ENCODE data around the gene GPR34. TPM values are rescaled to one million over a fixed set of nuclear protein-coding genes. Genes with fewer than 3 reads are reported as not detected.

The GPR34 gene
- total and polyA plus RNA-seq, 12 donors = 2.7 to 53.3 (median 20.9) TPM

- Histone ChIP-seq H3K27me3 (no peaks in the 10 kb centered on the region), H3K36me3 (replicated peaks in 1 of 2) (no peaks in the 10 kb centered on the region), H3K9me3 (replicated peaks in 1 of 3) (no peaks in the 10 kb centered on the region), H3K4me3 (no peak overlapping the region), H3K27ac (no peak overlapping the region), H3K4me1 (replicated peaks in 1 of 2) (no peaks in the 10 kb centered on the region)
- TF ChIP-seq POLR2A (IDR thresholded peaks at IDR 0.05) = no peak
- no peak for TF ChIP-seq CTCF (IDR thresholded peaks at IDR 0.05)
- 59 to 77% (median 68%) methylated on average over 4 of the region's 4 CpGs for WGBS, 4 donors
- no peak for DNase-seq
- intact Hi-C loops (cut with DNase I) = no loop called here
Measured at GRCh38 chrX:41655631-41656030, 33.1 kb upstream of the GPR34 start.

DNA sequence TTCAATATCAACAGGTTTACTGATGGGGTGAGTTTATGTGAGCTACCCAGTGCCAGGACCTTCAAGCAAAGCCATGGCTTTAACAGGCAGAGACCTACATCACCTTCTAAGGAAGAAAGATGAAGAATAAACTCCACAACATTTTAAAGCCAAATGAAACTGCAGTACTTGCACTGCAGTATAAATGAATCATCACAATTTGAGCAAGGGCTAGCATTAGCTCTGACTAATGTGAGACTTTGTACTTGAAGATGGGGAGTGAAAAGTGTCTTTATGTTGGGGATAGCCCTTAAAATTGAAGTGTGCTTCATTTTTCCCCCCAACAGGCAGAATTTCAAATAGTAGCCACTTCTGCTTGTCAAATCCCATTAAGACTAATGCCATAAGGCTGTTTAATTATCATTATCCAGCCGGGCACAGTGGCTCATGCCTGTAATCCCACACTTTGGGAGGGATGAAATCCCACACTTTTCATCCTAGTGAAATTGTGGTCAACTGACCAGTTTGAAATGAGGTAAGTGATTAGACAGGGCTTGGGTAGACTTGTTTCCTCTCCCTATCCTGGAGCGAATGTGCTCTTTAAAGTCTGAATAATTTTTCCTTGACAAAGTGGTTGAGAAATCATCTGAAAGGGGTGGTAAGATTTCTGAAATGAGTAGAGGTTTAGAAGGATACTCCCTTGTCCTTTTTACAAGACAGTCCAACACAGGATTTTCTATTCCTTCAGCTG, 27.2 kb upstream of the GPR34 start:
- no peak for TF ChIP-seq POLR2A (IDR thresholded peaks at IDR 0.05)
- no peak overlapping the region for H3K4me3 ChIP-seq
- no peak for DNase-seq
- H3K27me3 ChIP-seq = no peaks in the 10 kb centered on the region
- 61 to 85% (median 70%) methylated on average over 2 of the region's 2 CpGs for WGBS, 4 donors
- intact Hi-C loops (cut with DNase I) = no loop called here
- no peaks in the 10 kb centered on the region for H3K36me3 ChIP-seq (replicated peaks in 1 of 2)
- no peaks in the 10 kb centered on the region for H3K4me1 ChIP-seq (replicated peaks in 1 of 2)
- no peaks in the 10 kb centered on the region for H3K9me3 ChIP-seq (replicated peaks in 1 of 3)
- H3K27ac ChIP-seq = peak overlapping the region in 1 of 5 donors; percentile 13

- 68 to 100% (median 92%) methylated on average over 2 of the region's 2 CpGs for WGBS, 4 donors
- no peaks in the 10 kb centered on the region for H3K4me1 ChIP-seq (replicated peaks in 1 of 2)
Measured at GRCh38 chrX:41664375-41664901, 24.3 kb upstream of the GPR34 start.

DNA sequence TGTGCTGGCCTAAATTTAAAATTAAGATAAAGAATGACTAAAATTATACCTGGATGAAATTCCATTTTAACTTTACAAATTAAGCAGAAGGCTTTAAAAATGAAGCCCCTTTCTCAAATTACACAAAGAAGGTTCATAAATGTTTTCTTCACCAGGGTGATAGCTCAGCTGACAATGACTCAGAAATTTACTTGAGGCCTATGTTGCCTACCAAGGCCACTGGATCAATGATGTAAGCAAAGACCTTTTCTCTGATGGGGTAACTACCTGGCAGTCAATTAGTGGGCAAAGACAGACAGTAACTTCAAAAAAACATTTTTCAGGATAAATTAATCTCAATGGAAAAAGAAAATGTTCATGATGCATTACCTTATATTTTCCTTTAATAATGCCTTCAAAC, 23.9 kb upstream of the GPR34 start:
- Histone ChIP-seq H3K27ac (peak overlapping the region in 3 of 5 donors; percentile 19 to 35 (median 21)), H3K4me1 (replicated peaks in 1 of 2) (no peaks in the 10 kb centered on the region), H3K4me3 (no peak overlapping the region), H3K27me3 (peaks cover 6% of the 10 kb centered on the region), H3K9me3 (replicated peaks in 1 of 3) (no peaks in the 10 kb centered on the region), H3K36me3 (replicated peaks in 1 of 2) (no peaks in the 10 kb centered on the region)
- intact Hi-C loops (cut with DNase I) = no loop called here
- DNase-seq = peak in 2 of 7 donors; percentile 22 to 26
- no peak for TF ChIP-seq POLR2A (IDR thresholded peaks at IDR 0.05)

More at GRCh38 chrX:41664375-41664901, 24.3 kb upstream of the GPR34 start:
- DNase-seq = no peak
- H3K4me3 ChIP-seq = no peak overlapping the region
- H3K27me3 ChIP-seq = peaks cover 6% of the 10 kb centered on the region
- H3K9me3 ChIP-seq (replicated peaks in 1 of 3) = no peaks in the 10 kb centered on the region
- peak overlapping the region in 3 of 5 donors; percentile 19 to 35 (median 21) for H3K27ac ChIP-seq
- intact Hi-C loops (cut with DNase I) = no loop called here
- H3K36me3 ChIP-seq (replicated peaks in 1 of 2) = no peaks in the 10 kb centered on the region
- TF ChIP-seq POLR2A (IDR thresholded peaks at IDR 0.05) (no peak), CTCF (IDR thresholded peaks at IDR 0.05) (no peak)

DNA sequence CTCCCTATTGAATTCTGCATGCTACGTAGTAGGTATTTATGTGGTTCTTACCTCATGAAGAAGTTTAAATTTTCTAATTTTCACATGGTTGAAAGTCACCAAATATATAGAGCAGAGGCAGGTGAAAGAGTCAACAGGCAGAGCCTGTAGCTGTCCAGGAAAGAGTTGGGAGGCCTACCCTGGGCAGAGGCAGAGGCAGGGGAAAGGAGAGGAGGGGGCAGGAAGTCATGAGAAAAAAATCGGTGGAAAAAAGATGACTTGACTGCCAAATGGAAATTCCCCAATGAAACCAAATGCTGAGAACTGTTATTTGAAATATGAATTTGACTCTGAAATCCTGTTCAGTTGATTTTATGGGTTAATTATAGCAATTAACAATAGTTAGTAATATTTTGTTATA, 23.1 kb upstream of the GPR34 start:
- H3K36me3 ChIP-seq (replicated peaks in 1 of 2) = no peaks in the 10 kb centered on the region
- H3K9me3 ChIP-seq (replicated peaks in 1 of 3) = no peaks in the 10 kb centered on the region
- WGBS, 4 donors = 62 to 76% (median 63%) methylated on average over 2 of the region's 2 CpGs
- H3K4me1 ChIP-seq (replicated peaks in 1 of 2) = no peaks in the 10 kb centered on the region
- H3K27me3 ChIP-seq = peaks cover 6% of the 10 kb centered on the region
- H3K27ac ChIP-seq = peak overlapping the region in 1 of 5 donors; percentile 19
- no peak for TF ChIP-seq POLR2A (IDR thresholded peaks at IDR 0.05)
- no peak for TF ChIP-seq CTCF (IDR thresholded peaks at IDR 0.05)
- H3K4me3 ChIP-seq = no peak overlapping the region
- intact Hi-C loops (cut with DNase I) = no loop called here
- DNase-seq = no peak
